ENCODE measurements around the gene ARFIP2. TPM values are rescaled to one million over a fixed set of nuclear protein-coding genes. Genes with fewer than 3 reads are reported as not detected.
A peak's percentile ranks its signal among the peaks of the same experiment; 100 is the strongest.

The ARFIP2 gene
- total RNA-seq, 1 experiment from 2014 or later: 100 TPM

DNA sequence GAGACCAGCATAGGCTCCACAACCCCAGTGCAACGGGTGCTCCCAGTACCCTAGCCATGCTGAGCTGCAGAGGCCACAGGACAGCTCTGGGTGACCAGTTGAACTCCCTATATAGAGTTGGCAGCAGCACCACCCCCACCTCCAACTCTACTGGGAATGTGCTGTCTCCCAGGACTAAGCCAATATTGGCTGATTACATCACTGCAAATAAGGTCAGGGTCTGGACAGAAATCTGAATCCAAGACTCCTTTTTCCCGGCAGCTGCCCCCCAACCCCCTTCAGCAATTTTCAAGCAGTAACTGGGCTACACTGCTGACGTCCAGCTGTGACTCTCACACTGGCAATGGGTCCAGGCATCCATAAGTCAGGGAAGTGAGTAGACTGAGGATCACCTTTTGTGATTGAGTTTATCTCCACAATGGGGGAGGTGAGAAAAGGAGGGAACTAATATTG is 40.2 kb downstream of the ARFIP2 start, which contains the start of gene HPX:
TSS of gene HPX (minus strand) at position 82 of the 453 bp plus-strand sequence. CDS start at position 58, 24 bp downstream.
- no peaks in the 10 kb centered on the region for H3K27me3 ChIP-seq (replicated peaks; ENCODE audit: control insufficient read depth, insufficient read depth, low read length)
- CTCF ChIA-PET: interaction anchor here (1.0 to 8.4 kb wide), 3 partner anchors 41 to 78 kb away, joined by 4 to 190 read pairs (median 4); partner anchors contain the start of genes ARFIP2 and TIMM10B
- no TSS peak for BruUV-seq (replicated peaks)
- peaks cover 29% of the 10 kb centered on the region for H3K4me1 ChIP-seq
- H3K4me3 ChIP-seq (ENCODE audit: low read depth, low read length): no peak within 1 kb of the TSS
- no peaks in the 10 kb centered on the region for H3K9me3 ChIP-seq
- Mint-ChIP-seq H3K36me3 (ENCODE audit: insufficient read depth, unreplicated experiment) (no peaks in the 10 kb centered on the region), H3K9me3 (ENCODE audit: unreplicated experiment) (no peaks in the 10 kb centered on the region), H3K4me3 (ENCODE audit: unreplicated experiment) (no peak within 1 kb of the TSS), H3K4me1 (ENCODE audit: low read depth, unreplicated experiment) (peaks cover 5% of the 10 kb centered on the region), H3K27ac (ENCODE audit: unreplicated experiment) (no peak within 1 kb of the TSS), H3K27me3 (ENCODE audit: insufficient read depth, unreplicated experiment) (no peaks in the 10 kb centered on the region)
- POLR2A ChIA-PET: interaction anchor here (1.3 kb wide), 1 partner anchor 40 kb away, joined by 5 read pairs; the partner anchor contains the start of genes ARFIP2 and TIMM10B
- no peaks in the 10 kb centered on the region for H3K36me3 ChIP-seq (ENCODE audit: control insufficient read depth, insufficient read depth, low read length)
- TF ChIP-seq, protein P1, sequence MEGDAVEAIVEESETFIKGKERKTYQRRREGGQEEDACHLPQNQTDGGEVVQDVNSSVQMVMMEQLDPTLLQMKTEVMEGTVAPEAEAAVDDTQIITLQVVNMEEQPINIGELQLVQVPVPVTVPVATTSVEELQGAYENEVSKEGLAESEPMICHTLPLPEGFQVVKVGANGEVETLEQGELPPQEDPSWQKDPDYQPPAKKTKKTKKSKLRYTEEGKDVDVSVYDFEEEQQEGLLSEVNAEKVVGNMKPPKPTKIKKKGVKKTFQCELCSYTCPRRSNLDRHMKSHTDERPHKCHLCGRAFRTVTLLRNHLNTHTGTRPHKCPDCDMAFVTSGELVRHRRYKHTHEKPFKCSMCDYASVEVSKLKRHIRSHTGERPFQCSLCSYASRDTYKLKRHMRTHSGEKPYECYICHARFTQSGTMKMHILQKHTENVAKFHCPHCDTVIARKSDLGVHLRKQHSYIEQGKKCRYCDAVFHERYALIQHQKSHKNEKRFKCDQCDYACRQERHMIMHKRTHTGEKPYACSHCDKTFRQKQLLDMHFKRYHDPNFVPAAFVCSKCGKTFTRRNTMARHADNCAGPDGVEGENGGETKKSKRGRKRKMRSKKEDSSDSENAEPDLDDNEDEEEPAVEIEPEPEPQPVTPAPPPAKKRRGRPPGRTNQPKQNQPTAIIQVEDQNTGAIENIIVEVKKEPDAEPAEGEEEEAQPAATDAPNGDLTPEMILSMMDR (IDR thresholded peaks at IDR 0.05; ENCODE audit: insufficient read depth in 1 of 2, low read depth in 1 of 2, low read length in 1 of 2, severe bottlenecking in 1 of 2, unreplicated experiment in 1 of 2): no peak
- DNase-seq: peak; percentile 49 to 53
- intact Hi-C loops (cut with micrococcal nuclease; ENCODE audit: unreplicated experiment): loop anchor here (1.0 to 2.0 kb wide), 4 partner anchors 14 to 50 kb away; partner anchors contain the start of gene SMPD1

DNA sequence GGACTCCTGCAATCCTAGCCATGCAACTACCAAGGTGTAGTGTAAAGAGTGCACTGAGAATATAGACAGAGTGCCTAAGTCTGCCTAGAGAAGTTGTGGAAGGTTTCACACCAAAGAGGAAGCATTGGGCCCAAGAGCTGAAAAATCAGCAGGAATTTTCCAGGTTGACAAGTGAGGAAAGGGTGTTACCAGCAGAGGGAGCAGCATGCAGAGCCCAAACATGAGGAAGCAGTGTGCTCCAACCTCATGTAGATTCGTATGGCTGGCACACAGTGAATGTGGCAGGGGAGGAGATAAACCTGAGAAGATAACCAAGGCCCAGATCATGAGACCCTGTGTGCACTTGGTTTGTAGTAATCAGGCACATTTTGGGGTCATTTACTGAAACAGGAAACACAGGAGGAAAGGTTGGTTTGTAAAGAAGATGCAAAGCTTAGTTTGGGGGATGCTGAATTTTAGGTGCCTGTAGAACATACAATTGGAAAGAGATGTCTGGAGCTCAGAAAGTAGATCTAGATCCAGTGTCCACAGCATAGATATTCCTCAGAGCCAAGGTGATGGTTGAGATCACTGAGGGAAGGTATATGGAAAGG is 42.1 kb downstream of the ARFIP2 start:
- H3K36me3 Mint-ChIP-seq (ENCODE audit: insufficient read depth, unreplicated experiment): no peaks in the 10 kb centered on the region
- DNase-seq: peak; percentile 65 to 67

DNA sequence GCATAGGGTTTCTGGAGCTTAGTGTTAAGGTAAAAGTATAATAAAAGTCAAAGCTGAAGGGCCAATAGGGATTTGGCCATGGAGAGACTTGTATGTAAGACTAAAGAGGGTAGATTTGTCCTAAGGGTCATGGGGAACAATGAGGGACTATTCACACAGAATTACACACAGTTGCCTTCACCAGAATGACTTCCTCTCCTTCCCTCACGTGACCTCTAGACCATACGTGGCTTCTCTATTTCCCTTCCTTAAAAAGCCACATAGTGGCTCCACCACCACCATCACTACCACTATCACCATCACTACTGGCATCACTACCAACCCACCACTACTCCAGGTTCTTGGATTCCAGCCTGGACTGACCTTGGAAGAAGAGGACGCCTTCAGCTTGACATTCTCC is 43.1 kb downstream of the ARFIP2 start:
- H3K4me3 ChIP-seq (ENCODE audit: low read depth, low read length): no peak overlapping the region
- Mint-ChIP-seq H3K9me3 (ENCODE audit: unreplicated experiment) (no peaks in the 10 kb centered on the region), H3K27me3 (ENCODE audit: insufficient read depth, unreplicated experiment) (no peaks in the 10 kb centered on the region), H3K36me3 (ENCODE audit: insufficient read depth, unreplicated experiment) (no peaks in the 10 kb centered on the region), H3K4me1 (ENCODE audit: low read depth, unreplicated experiment) (peaks cover 15% of the 10 kb centered on the region), H3K27ac (ENCODE audit: unreplicated experiment) (no peak overlapping the region), H3K4me3 (ENCODE audit: unreplicated experiment) (no peak overlapping the region)
- ChIA-PET CTCF (interaction anchor here (0.6 to 8.4 kb wide), 5 partner anchors 11 to 75 kb away, joined by 3 to 190 read pairs (median 7); no protein-coding TSS in a partner anchor), POLR2A (no interaction called here)
- DNase-seq: no peak
- peaks cover 41% of the 10 kb centered on the region for H3K4me1 ChIP-seq
- H3K36me3 ChIP-seq (ENCODE audit: control insufficient read depth, insufficient read depth, low read length): no peaks in the 10 kb centered on the region
- no peaks in the 10 kb centered on the region for H3K27me3 ChIP-seq (replicated peaks; ENCODE audit: control insufficient read depth, insufficient read depth, low read length)
- TF ChIP-seq, protein P1 (IDR thresholded peaks at IDR 0.05; ENCODE audit: insufficient read depth in 1 of 2, low read depth in 1 of 2, low read length in 1 of 2, severe bottlenecking in 1 of 2, unreplicated experiment in 1 of 2): no peak
- no peaks in the 10 kb centered on the region for H3K9me3 ChIP-seq
- intact Hi-C loops (cut with micrococcal nuclease; ENCODE audit: unreplicated experiment): no loop called here
- no TSS peak for BruUV-seq (replicated peaks)

More for the DNA sequence above, 42.1 kb downstream of the ARFIP2 start:
- H3K27me3 ChIP-seq (replicated peaks; ENCODE audit: control insufficient read depth, insufficient read depth, low read length): no peaks in the 10 kb centered on the region
- H3K9me3 Mint-ChIP-seq (ENCODE audit: unreplicated experiment): no peaks in the 10 kb centered on the region
- no peaks in the 10 kb centered on the region for H3K9me3 ChIP-seq
- H3K4me3 ChIP-seq (ENCODE audit: low read depth, low read length): no peak overlapping the region
- H3K27ac Mint-ChIP-seq (ENCODE audit: unreplicated experiment): no peak overlapping the region
- no peak overlapping the region for H3K4me3 Mint-ChIP-seq (ENCODE audit: unreplicated experiment)
- H3K4me1 ChIP-seq: peaks cover 36% of the 10 kb centered on the region
- TF ChIP-seq, protein P1 (IDR thresholded peaks at IDR 0.05; ENCODE audit: insufficient read depth in 1 of 2, low read depth in 1 of 2, low read length in 1 of 2, severe bottlenecking in 1 of 2, unreplicated experiment in 1 of 2): peak; percentile 59 to 85
- POLR2A ChIA-PET: interaction anchor here (0.8 to 0.9 kb wide), 2 partner anchors 20 to 171 kb away, joined by 4 to 6 read pairs; no protein-coding TSS in a partner anchor
- CTCF ChIA-PET: interaction anchor here (0.6 to 8.4 kb wide), 10 partner anchors 8 to 76 kb away, joined by 3 to 190 read pairs (median 4); partner anchors contain the start of genes APBB1 and TIMM10B
- no TSS peak for BruUV-seq (replicated peaks)
- no peaks in the 10 kb centered on the region for H3K36me3 ChIP-seq (ENCODE audit: control insufficient read depth, insufficient read depth, low read length)
- no peaks in the 10 kb centered on the region for H3K27me3 Mint-ChIP-seq (ENCODE audit: insufficient read depth, unreplicated experiment)
- H3K4me1 Mint-ChIP-seq (ENCODE audit: low read depth, unreplicated experiment): peaks cover 8% of the 10 kb centered on the region
- intact Hi-C loops (cut with micrococcal nuclease; ENCODE audit: unreplicated experiment): loop anchor here (1.0 kb wide), 3 partner anchors 35 to 66 kb away; no protein-coding TSS in a partner anchor

All from Caco-2 (cell line).